ENCODE data around the gene PCSK1N. TPM values are rescaled to one million over a fixed set of nuclear protein-coding genes. Genes with fewer than 3 reads are reported as not detected.
"Not testable (repeated sequence)": the region's sequence is repeated elsewhere in the genome, so short reads cannot be mapped to it uniquely, and the experiment has no call there.

The PCSK1N gene
- total and polyA plus RNA-seq, 7 donors, result 0.44 TPM; not detected in 6

DNA sequence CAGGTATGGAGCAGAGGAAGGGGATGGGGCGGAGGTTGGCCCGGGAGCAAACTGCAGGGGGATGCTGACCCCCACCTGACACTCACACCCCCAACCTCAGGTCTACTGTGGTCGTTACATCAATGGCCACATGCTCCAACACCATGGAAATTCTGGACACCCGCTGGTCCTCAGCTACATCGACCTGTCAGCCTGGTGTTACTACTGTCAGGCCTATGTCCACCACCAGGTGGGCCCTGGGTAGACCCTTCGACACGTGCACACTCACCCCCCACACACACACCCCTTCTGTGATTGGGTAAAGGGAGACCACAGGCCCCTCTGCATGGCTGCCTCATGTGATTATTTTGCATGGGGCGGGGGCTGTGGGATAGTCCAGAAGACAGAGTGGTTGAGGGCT lies 11.3 kb downstream of the PCSK1N start:
- intact Hi-C loops (cut with DNase I), result no loop called here
- H3K9me3 ChIP-seq, result no peaks in the 10 kb centered on the region
- H3K4me3 ChIP-seq, result no peak overlapping the region
- no peak overlapping the region for H3K27ac ChIP-seq
- WGBS, 3 donors, result 82 to 90% (median 83%) methylated on average over 3 to 8 of the region's 8 CpGs
- H3K36me3 ChIP-seq (ENCODE audit: insufficient read depth in 1 of 2, low read depth in 1 of 2), result peaks cover 0 to 43% of the 10 kb centered on the region in 2 donors
- ATAC-seq (no peak), DNase-seq (no peak)
- TF ChIP-seq, protein P1, sequence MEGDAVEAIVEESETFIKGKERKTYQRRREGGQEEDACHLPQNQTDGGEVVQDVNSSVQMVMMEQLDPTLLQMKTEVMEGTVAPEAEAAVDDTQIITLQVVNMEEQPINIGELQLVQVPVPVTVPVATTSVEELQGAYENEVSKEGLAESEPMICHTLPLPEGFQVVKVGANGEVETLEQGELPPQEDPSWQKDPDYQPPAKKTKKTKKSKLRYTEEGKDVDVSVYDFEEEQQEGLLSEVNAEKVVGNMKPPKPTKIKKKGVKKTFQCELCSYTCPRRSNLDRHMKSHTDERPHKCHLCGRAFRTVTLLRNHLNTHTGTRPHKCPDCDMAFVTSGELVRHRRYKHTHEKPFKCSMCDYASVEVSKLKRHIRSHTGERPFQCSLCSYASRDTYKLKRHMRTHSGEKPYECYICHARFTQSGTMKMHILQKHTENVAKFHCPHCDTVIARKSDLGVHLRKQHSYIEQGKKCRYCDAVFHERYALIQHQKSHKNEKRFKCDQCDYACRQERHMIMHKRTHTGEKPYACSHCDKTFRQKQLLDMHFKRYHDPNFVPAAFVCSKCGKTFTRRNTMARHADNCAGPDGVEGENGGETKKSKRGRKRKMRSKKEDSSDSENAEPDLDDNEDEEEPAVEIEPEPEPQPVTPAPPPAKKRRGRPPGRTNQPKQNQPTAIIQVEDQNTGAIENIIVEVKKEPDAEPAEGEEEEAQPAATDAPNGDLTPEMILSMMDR (IDR thresholded peaks at IDR 0.05), result no peak
- H3K4me1 ChIP-seq, result no peaks in the 10 kb centered on the region
- peaks cover 0 to 2% (median 0%) of the 10 kb centered on the region in 3 donors for H3K27me3 ChIP-seq (ENCODE audit: insufficient read depth in 3 of 3, low read length in 2 of 3)

DNA sequence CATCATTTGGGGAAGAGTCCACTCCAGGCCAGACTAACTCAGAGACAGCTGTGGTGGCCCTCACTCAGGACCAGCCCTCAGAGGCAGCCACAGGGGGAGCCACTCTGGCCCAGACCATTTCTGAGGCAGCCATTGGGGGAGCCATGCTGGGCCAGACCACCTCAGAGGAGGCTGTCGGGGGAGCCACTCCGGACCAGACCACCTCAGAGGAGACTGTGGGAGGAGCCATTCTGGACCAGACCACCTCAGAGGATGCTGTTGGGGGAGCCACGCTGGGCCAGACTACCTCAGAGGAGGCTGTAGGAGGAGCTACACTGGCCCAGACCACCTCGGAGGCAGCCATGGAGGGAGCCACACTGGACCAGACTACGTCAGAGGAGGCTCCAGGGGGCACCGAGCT lies 12.4 kb downstream of the PCSK1N start:
- intact Hi-C loops (cut with DNase I), result no loop called here
- TF ChIP-seq, protein P1 (IDR thresholded peaks at IDR 0.05), result no peak

DNA sequence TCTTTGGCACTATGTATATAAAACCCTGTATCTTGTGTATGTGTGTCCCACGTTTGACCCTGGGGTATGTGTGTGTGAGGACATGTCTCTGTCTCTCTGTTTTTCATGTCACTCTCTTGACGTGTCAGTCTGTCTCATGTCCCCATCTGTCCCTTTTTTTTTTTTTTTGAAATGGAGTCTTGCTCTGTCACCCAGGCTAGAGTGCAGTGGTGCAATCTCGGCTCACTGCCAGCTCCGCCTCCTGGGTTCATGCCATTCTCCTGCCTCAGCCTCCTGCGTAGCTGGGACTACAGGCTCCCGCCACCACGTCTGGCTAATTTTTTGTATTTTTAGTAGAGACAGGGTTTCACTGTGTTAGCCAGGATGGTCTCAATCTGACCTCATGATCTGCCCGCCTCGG lies 16.0 kb downstream of the PCSK1N start:
- intact Hi-C loops (cut with DNase I); H3K9me3 ChIP-seq; H3K27me3 ChIP-seq (ENCODE audit: insufficient read depth in 3 of 3, low read length in 2 of 3); ATAC-seq; H3K4me3 ChIP-seq; H3K27ac ChIP-seq; H3K4me1 ChIP-seq; DNase-seq: not testable (repeated sequence)
- 71 to 76% (median 75%) methylated on average over 9 of the region's 9 CpGs for WGBS, 3 donors
- H3K36me3 ChIP-seq (ENCODE audit: insufficient read depth in 1 of 2, low read depth in 1 of 2), result peaks cover 0 to 72% of the 10 kb centered on the region in 2 donors

More for the DNA sequence above, 12.4 kb downstream of the PCSK1N start:
- Histone ChIP-seq H3K4me3 (no peak overlapping the region), H3K27ac (no peak overlapping the region), H3K27me3 (ENCODE audit: insufficient read depth in 3 of 3, low read length in 2 of 3) (no peaks in the 10 kb centered on the region), H3K9me3 (no peaks in the 10 kb centered on the region), H3K4me1 (no peaks in the 10 kb centered on the region), H3K36me3 (ENCODE audit: insufficient read depth in 1 of 2, low read depth in 1 of 2) (peaks cover 0 to 53% of the 10 kb centered on the region in 2 donors)
- no peak for ATAC-seq
- DNase-seq, result no peak
- 67 to 88% (median 69%) methylated on average over 4 to 6 of the region's 6 CpGs for WGBS, 3 donors

DNA sequence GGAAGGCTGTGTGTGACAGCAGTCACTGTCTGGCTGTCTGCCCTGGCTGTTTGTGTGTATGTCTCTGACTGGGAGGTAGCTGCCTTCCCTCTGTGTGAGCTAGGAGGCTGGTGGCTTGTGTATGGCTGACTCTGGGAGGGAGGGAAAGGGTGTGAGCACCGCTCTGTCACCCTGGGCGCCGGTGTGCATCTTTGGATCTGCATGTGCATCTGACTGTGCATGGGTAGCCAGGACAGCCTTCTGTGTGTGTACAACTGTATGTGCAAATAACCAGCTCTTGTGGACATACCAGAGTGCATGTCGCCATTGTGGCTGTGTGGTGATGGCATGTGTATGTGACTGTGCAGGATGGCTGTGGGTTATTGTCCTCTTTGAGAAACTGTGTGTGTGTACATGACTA lies 16.5 kb downstream of the PCSK1N start:
- H3K27me3 ChIP-seq (ENCODE audit: insufficient read depth in 3 of 3, low read length in 2 of 3), result no peaks in the 10 kb centered on the region
- H3K4me3 ChIP-seq, result no peak overlapping the region
- WGBS, 3 donors, result 69 to 96% (median 85%) methylated on average over 4 of the region's 4 CpGs
- peaks cover 0 to 68% of the 10 kb centered on the region in 2 donors for H3K36me3 ChIP-seq (ENCODE audit: insufficient read depth in 1 of 2, low read depth in 1 of 2)
- intact Hi-C loops (cut with DNase I), result no loop called here
- TF ChIP-seq, protein P1 (IDR thresholded peaks at IDR 0.05), result no peak
- DNase-seq (no peak), ATAC-seq (no peak)
- H3K9me3 ChIP-seq, result no peaks in the 10 kb centered on the region
- H3K27ac ChIP-seq, result no peak overlapping the region
- H3K4me1 ChIP-seq, result no peaks in the 10 kb centered on the region

DNA sequence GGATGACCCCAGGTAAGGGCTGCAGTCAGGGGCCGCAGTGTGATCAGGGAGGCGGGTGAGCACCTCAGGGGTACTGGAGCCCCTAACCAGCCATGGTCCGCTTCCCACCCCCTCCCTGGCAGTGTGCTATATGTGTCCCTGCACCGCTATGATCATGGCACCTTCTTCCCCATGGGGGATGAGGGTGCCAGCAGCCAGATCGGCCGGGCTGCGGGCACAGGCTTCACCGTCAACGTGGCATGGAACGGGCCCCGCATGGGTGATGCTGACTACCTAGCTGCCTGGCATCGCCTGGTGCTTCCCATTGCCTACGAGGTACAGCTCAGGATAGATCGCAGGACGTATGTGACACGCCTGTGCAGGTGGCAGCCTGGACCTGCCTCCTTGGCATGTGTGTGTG lies 17.3 kb downstream of the PCSK1N start:
- DNase-seq (no peak), ATAC-seq (no peak)
- Histone ChIP-seq H3K9me3 (no peaks in the 10 kb centered on the region), H3K36me3 (ENCODE audit: insufficient read depth in 1 of 2, low read depth in 1 of 2) (peaks cover 0 to 63% of the 10 kb centered on the region in 2 donors), H3K27me3 (ENCODE audit: insufficient read depth in 3 of 3, low read length in 2 of 3) (no peaks in the 10 kb centered on the region), H3K27ac (no peak overlapping the region), H3K4me3 (no peak overlapping the region), H3K4me1 (no peaks in the 10 kb centered on the region)
- intact Hi-C loops (cut with DNase I), result no loop called here
- WGBS, 3 donors, result 91 to 98% (median 93%) methylated on average over 13 to 16 of the region's 16 CpGs
- TF ChIP-seq, protein P1 (IDR thresholded peaks at IDR 0.05), result no peak
